GM23338 (cell line): ENCODE measurements around the gene XPA. TPM values are rescaled to one million over a fixed set of nuclear protein-coding genes. Genes with fewer than 3 reads are reported as not detected.

ENCODE experiments used
- ATAC-seq: fragments of 200-7000 bp; cut with Tn5 transposase; 3 replicates; pipeline ENCODE4 v1.9.1; 2020
- DNase-seq: peaks from one replicate; pipeline ENCODE4 v3.0.0-alpha.2; 2015; ENCODE audit warnings: low spot score
- H2AFZ ChIP-seq: fragments of 200-600 bp; sonication (generic); 2 replicates; pipeline ENCODE4 v1.8.0; 2016; ENCODE audit warnings: antibody characterized with exemption, mild to moderate bottlenecking, moderate library complexity
- H3F3A ChIP-seq: fragments of 200-600 bp; sonication (generic); replicated peaks from 2 replicates; pipeline ENCODE4 v1.8.0; 2017; ENCODE audit warnings: antibody characterized with exemption, mixed run types, low read depth
- H3K27ac ChIP-seq: fragments of 200-600 bp; sonication (generic); 2 replicates; pipeline ENCODE4 v1.6.1; 2016; ENCODE audit warnings: low read depth
- H3K27me3 ChIP-seq: fragments of 200-600 bp; sonication (generic); 2 replicates; pipeline ENCODE4 v1.8.0; 2016; ENCODE audit warnings: mild to moderate bottlenecking, mixed run types, moderate library complexity; ENCODE audit not compliant: insufficient read depth
- H3K36me3 ChIP-seq: fragments of 200-600 bp; sonication (generic); 2 replicates; pipeline ENCODE4 v1.8.0; 2016; ENCODE audit warnings: mild to moderate bottlenecking; ENCODE audit not compliant: insufficient read depth
- H3K4me1 ChIP-seq: fragments of 200-600 bp; sonication (generic); 2 replicates; pipeline ENCODE4 v1.8.0; 2016; ENCODE audit warnings: mild to moderate bottlenecking, moderate library complexity; ENCODE audit not compliant: insufficient read depth
- H3K4me2 ChIP-seq: fragments of 200-600 bp; sonication (generic); 2 replicates; pipeline ENCODE4 v1.7.1; 2017; ENCODE audit warnings: mixed run types
- H3K4me3 ChIP-seq: fragments of 200-600 bp; sonication (generic); 2 replicates; pipeline ENCODE4 v1.6.1; 2016; ENCODE audit warnings: mixed run types
- H3K79me2 ChIP-seq: fragments of 200-600 bp; sonication (generic); replicated peaks from 2 replicates; pipeline ENCODE4 v1.8.0; 2017; ENCODE audit warnings: mild to moderate bottlenecking; ENCODE audit not compliant: insufficient read depth
- H3K9me2 ChIP-seq: fragments of 200-600 bp; sonication (generic); 2 replicates; pipeline ENCODE4 v1.8.0; 2017; ENCODE audit not compliant: insufficient read depth
- H4K20me1 ChIP-seq: fragments of 200-600 bp; sonication (generic); replicated peaks from 2 replicates; pipeline ENCODE4 v1.8.0; 2017; ENCODE audit warnings: mild to moderate bottlenecking; ENCODE audit not compliant: insufficient read depth
- H3K27ac Mint-ChIP-seq: 2 replicates; pipeline ENCODE4 v1.8.0; 2020; ENCODE audit warnings: inconsistent platforms, mild to moderate bottlenecking, moderate library complexity, mixed read lengths
- H3K27me3 Mint-ChIP-seq: 3 replicates; pipeline ENCODE4 v1.8.0; 2022; ENCODE audit warnings: low read depth, mild to moderate bottlenecking, moderate library complexity, mixed read lengths, inconsistent platforms; ENCODE audit not compliant: insufficient read depth, poor library complexity
- H3K36me3 Mint-ChIP-seq: 3 replicates; pipeline ENCODE4 v1.8.0; 2021; ENCODE audit warnings: low read depth, mild to moderate bottlenecking, inconsistent platforms, moderate library complexity, mixed read lengths
- H3K4me1 Mint-ChIP-seq: 3 replicates; pipeline ENCODE4 v1.8.0; 2020; ENCODE audit warnings: mild to moderate bottlenecking, inconsistent platforms, mixed read lengths
- H3K4me3 Mint-ChIP-seq: 3 replicates; pipeline ENCODE4 v1.8.0; 2021; ENCODE audit warnings: moderate library complexity, mild to moderate bottlenecking, inconsistent platforms, mixed read lengths
- H3K9me3 Mint-ChIP-seq: 3 replicates; pipeline ENCODE4 v1.8.0; 2020; ENCODE audit warnings: moderate library complexity, mild to moderate bottlenecking, inconsistent platforms, mixed read lengths
- CREB1 ChIP-seq: fragments of 250-450 bp; sonication (Bioruptor Pico); IDR thresholded peaks from 2 replicates; pipeline ENCODE4 v1.5.0; 2020; ENCODE audit warnings: low read depth, mild to moderate bottlenecking, moderate library complexity
- EZH2 ChIP-seq: fragments of 200-600 bp; sonication (generic); IDR thresholded peaks from one replicate; pipeline ENCODE4 v1.8.0; 2017; ENCODE audit warnings: antibody characterized with exemption, mild to moderate bottlenecking, low read depth; ENCODE audit not compliant: unreplicated experiment
- EZH2phosphoT487 ChIP-seq: fragments of 200-600 bp; sonication (generic); IDR thresholded peaks from one replicate; pipeline ENCODE4 v1.8.1; 2018; ENCODE audit warnings: antibody characterized with exemption; ENCODE audit not compliant: unreplicated experiment
- JUNB ChIP-seq: IDR thresholded peaks from one replicate; pipeline ENCODE4 v1.6.1; 2016; ENCODE audit warnings: antibody characterized with exemption; ENCODE audit not compliant: unreplicated experiment
- NANOG ChIP-seq: IDR thresholded peaks from 2 replicates; pipeline ENCODE4 v1.6.1; 2016; ENCODE audit warnings: antibody characterized with exemption, borderline replicate concordance
- POLR2AphosphoS5 ChIP-seq: IDR thresholded peaks from 2 replicates; pipeline ENCODE4 v1.6.1; 2016; ENCODE audit warnings: antibody characterized with exemption, low read depth
- STAT1 ChIP-seq: IDR thresholded peaks from one replicate; pipeline ENCODE4 v1.6.1; 2016; ENCODE audit warnings: antibody characterized with exemption; ENCODE audit not compliant: unreplicated experiment
- ZNF114 ChIP-seq: fragments of 250-450 bp; sonication (Bioruptor Pico); IDR thresholded peaks from 2 replicates; pipeline ENCODE4 v1.5.0; 2020; ENCODE audit warnings: mild to moderate bottlenecking, moderate library complexity
- ZNF331 ChIP-seq: fragments of 250-450 bp; sonication (Bioruptor Pico); IDR thresholded peaks from 2 replicates; pipeline ENCODE4 v1.5.0; 2020; ENCODE audit warnings: low read depth, mild to moderate bottlenecking, moderate library complexity
- polyA plus RNA-seq: library from polyadenylated mRNA; unstranded; fragments of >200 nt; fragmentation: Nextera tagmentation; extraction: Ambion mirVana; gene quantifications from 2 replicates; pipeline ENCODE4 v1.2.1, GENCODE V29; 2016
- total RNA-seq: library from RNA; depleted of rRNA; stranded (reverse); fragments of >200 nt; shearing (Covaris generic); gene quantifications from 2 replicates; pipeline ENCODE4 v1.2.3, GENCODE V29; 2014
- TF ChIP-seq, protein P1 (sequence below): fragments of 250-450 bp; sonication (Bioruptor Pico); IDR thresholded peaks from 2 replicates; pipeline ENCODE4 v1.5.0; 2020; ENCODE audit warnings: mild to moderate bottlenecking, moderate library complexity
- TF ChIP-seq, protein P2 (sequence below), 2 experiments: fragments of 200-600 bp in 1 of 2; sonication (generic) in 1 of 2; conservative IDR thresholded peaks; 2 replicates each; pipeline versions ENCODE4 v1.5.1 to v1.6.1; 2016 to 2017; ENCODE audit warnings: antibody characterized with exemption in 2 of 2, low read depth in 2 of 2, mild to moderate bottlenecking in 2 of 2, moderate library complexity in 1 of 2
- TF ChIP-seq, protein P3 (sequence below): IDR thresholded peaks from one replicate; pipeline ENCODE4 v1.6.1; 2018; ENCODE audit warnings: antibody characterized with exemption; ENCODE audit not compliant: unreplicated experiment
- TF ChIP-seq, protein P4 (sequence below): IDR thresholded peaks from 2 replicates; pipeline ENCODE4 v1.6.1; 2016; ENCODE audit warnings: antibody characterized with exemption

Gene XPA
- total and polyA plus RNA-seq, 2 experiments from 2014 or later: 1.9 to 9.1 TPM

DNA sequence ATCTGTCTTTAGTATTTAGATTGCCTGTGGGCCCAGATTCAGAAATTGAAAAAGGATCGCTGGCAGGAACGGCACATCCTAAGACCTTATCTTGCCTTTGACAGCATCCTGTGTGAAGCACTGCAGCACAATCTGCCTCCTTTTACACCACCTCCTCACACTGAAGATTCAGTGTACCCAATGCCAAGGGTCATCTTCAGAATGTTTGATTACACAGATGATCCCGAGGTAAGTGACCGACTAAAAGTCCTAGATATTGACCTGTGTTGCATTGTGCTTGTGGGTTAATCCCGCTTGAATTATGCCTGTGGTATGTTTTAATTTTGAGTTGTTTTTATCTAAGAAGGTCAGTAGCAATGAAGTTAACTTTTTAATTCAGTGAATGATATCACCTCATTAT, 49.1 kb downstream of the XPA start:
- H3K4me1 ChIP-seq: no peaks in the 10 kb centered on the region
- TF ChIP-seq JUNB (no peak), ZNF331 (CRISPR knock-in tag) (no peak), POLR2AphosphoS5 (no peak), CREB1 (CRISPR knock-in tag) (no peak), EZH2phosphoT487 (no peak), NANOG (no peak), ZNF114 (CRISPR knock-in tag) (no peak), EZH2 (no peak), STAT1 (no peak)
- TF ChIP-seq, protein P1, sequence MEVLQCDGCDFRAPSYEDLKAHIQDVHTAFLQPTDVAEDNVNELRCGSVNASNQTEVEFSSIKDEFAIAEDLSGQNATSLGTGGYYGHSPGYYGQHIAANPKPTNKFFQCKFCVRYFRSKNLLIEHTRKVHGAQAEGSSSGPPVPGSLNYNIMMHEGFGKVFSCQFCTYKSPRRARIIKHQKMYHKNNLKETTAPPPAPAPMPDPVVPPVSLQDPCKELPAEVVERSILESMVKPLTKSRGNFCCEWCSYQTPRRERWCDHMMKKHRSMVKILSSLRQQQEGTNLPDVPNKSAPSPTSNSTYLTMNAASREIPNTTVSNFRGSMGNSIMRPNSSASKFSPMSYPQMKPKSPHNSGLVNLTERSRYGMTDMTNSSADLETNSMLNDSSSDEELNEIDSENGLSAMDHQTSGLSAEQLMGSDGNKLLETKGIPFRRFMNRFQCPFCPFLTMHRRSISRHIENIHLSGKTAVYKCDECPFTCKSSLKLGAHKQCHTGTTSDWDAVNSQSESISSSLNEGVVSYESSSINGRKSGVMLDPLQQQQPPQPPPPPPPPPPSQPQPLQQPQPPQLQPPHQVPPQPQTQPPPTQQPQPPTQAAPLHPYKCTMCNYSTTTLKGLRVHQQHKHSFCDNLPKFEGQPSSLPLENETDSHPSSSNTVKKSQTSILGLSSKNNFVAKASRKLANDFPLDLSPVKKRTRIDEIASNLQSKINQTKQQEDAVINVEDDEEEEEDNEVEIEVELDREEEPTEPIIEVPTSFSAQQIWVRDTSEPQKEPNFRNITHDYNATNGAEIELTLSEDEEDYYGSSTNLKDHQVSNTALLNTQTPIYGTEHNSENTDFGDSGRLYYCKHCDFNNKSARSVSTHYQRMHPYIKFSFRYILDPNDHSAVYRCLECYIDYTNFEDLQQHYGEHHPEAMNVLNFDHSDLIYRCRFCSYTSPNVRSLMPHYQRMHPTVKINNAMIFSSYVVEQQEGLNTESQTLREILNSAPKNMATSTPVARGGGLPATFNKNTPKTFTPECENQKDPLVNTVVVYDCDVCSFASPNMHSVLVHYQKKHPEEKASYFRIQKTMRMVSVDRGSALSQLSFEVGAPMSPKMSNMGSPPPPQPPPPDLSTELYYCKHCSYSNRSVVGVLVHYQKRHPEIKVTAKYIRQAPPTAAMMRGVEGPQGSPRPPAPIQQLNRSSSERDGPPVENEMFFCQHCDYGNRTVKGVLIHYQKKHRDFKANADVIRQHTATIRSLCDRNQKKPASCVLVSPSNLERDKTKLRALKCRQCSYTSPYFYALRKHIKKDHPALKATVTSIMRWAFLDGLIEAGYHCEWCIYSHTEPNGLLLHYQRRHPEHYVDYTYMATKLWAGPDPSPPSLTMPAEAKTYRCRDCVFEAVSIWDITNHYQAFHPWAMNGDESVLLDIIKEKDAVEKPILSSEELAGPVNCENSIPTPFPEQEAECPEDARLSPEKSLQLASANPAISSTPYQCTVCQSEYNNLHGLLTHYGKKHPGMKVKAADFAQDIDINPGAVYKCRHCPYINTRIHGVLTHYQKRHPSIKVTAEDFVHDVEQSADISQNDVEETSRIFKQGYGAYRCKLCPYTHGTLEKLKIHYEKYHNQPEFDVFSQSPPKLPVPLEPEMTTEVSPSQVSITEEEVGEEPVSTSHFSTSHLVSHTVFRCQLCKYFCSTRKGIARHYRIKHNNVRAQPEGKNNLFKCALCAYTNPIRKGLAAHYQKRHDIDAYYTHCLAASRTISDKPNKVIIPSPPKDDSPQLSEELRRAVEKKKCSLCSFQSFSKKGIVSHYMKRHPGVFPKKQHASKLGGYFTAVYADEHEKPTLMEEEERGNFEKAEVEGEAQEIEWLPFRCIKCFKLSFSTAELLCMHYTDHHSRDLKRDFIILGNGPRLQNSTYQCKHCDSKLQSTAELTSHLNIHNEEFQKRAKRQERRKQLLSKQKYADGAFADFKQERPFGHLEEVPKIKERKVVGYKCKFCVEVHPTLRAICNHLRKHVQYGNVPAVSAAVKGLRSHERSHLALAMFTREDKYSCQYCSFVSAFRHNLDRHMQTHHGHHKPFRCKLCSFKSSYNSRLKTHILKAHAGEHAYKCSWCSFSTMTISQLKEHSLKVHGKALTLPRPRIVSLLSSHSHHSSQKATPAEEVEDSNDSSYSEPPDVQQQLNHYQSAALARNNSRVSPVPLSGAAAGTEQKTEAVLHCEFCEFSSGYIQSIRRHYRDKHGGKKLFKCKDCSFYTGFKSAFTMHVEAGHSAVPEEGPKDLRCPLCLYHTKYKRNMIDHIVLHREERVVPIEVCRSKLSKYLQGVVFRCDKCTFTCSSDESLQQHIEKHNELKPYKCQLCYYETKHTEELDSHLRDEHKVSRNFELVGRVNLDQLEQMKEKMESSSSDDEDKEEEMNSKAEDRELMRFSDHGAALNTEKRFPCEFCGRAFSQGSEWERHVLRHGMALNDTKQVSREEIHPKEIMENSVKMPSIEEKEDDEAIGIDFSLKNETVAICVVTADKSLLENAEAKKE (CRISPR knock-in tag): no peak
- TF ChIP-seq, protein P2, sequence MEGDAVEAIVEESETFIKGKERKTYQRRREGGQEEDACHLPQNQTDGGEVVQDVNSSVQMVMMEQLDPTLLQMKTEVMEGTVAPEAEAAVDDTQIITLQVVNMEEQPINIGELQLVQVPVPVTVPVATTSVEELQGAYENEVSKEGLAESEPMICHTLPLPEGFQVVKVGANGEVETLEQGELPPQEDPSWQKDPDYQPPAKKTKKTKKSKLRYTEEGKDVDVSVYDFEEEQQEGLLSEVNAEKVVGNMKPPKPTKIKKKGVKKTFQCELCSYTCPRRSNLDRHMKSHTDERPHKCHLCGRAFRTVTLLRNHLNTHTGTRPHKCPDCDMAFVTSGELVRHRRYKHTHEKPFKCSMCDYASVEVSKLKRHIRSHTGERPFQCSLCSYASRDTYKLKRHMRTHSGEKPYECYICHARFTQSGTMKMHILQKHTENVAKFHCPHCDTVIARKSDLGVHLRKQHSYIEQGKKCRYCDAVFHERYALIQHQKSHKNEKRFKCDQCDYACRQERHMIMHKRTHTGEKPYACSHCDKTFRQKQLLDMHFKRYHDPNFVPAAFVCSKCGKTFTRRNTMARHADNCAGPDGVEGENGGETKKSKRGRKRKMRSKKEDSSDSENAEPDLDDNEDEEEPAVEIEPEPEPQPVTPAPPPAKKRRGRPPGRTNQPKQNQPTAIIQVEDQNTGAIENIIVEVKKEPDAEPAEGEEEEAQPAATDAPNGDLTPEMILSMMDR (conservative IDR thresholded peaks at IDR 0.05; ENCODE audit: low read depth in 2 of 2): no peak
- TF ChIP-seq, protein P3, sequence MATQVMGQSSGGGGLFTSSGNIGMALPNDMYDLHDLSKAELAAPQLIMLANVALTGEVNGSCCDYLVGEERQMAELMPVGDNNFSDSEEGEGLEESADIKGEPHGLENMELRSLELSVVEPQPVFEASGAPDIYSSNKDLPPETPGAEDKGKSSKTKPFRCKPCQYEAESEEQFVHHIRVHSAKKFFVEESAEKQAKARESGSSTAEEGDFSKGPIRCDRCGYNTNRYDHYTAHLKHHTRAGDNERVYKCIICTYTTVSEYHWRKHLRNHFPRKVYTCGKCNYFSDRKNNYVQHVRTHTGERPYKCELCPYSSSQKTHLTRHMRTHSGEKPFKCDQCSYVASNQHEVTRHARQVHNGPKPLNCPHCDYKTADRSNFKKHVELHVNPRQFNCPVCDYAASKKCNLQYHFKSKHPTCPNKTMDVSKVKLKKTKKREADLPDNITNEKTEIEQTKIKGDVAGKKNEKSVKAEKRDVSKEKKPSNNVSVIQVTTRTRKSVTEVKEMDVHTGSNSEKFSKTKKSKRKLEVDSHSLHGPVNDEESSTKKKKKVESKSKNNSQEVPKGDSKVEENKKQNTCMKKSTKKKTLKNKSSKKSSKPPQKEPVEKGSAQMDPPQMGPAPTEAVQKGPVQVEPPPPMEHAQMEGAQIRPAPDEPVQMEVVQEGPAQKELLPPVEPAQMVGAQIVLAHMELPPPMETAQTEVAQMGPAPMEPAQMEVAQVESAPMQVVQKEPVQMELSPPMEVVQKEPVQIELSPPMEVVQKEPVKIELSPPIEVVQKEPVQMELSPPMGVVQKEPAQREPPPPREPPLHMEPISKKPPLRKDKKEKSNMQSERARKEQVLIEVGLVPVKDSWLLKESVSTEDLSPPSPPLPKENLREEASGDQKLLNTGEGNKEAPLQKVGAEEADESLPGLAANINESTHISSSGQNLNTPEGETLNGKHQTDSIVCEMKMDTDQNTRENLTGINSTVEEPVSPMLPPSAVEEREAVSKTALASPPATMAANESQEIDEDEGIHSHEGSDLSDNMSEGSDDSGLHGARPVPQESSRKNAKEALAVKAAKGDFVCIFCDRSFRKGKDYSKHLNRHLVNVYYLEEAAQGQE: no peak
- TF ChIP-seq, protein P4, sequence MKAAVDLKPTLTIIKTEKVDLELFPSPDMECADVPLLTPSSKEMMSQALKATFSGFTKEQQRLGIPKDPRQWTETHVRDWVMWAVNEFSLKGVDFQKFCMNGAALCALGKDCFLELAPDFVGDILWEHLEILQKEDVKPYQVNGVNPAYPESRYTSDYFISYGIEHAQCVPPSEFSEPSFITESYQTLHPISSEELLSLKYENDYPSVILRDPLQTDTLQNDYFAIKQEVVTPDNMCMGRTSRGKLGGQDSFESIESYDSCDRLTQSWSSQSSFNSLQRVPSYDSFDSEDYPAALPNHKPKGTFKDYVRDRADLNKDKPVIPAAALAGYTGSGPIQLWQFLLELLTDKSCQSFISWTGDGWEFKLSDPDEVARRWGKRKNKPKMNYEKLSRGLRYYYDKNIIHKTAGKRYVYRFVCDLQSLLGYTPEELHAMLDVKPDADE: no peak
- peaks cover 5% of the 10 kb centered on the region; the same call in 1 of the 2 replicates for H3K79me2 ChIP-seq
- no peak for DNase-seq
- no peak for ATAC-seq
- H3K27me3 Mint-ChIP-seq: no peaks in the 10 kb centered on the region
- no peak overlapping the region for H3K27ac ChIP-seq
- no peaks in the 10 kb centered on the region for H3K27me3 ChIP-seq
- no peak overlapping the region for H3K4me3 ChIP-seq
- no peak overlapping the region for H2AFZ ChIP-seq
- no peak overlapping the region for H3K4me2 ChIP-seq
- H3K4me3 Mint-ChIP-seq: no peak overlapping the region
- H3K9me3 Mint-ChIP-seq: no peaks in the 10 kb centered on the region
- H3F3A ChIP-seq: no peaks in the 10 kb centered on the region
- no peaks in the 10 kb centered on the region for H3K9me2 ChIP-seq
- H3K4me1 Mint-ChIP-seq: no peaks in the 10 kb centered on the region
- peaks cover 53% of the 10 kb centered on the region for H3K36me3 ChIP-seq
- peaks cover 57% of the 10 kb centered on the region for H3K36me3 Mint-ChIP-seq
- no peak overlapping the region for H3K27ac Mint-ChIP-seq
- H4K20me1 ChIP-seq: peaks cover 10% of the 10 kb centered on the region
